Right atrium auricular region (tissue), 2 donors: ENCODE measurements around the gene TTC24. TPM values are rescaled to one million over a fixed set of nuclear protein-coding genes. Genes with fewer than 3 reads are reported as not detected.
"Not testable (repeated sequence)": the region's sequence is repeated elsewhere in the genome, so short reads cannot be mapped to it uniquely, and the experiment has no call there.

Experiments used
- DNase-seq: peaks from one replicate; pipeline ENCODE4 v3.0.0-alpha.2; 2019; ENCODE audit warnings: low spot score
- H3K27ac ChIP-seq, 2 donors: fragments of 200-600 bp; sonication (generic); 1 replicate in 1 of 2; 2 replicates in 1 of 2; pipeline ENCODE4 v1.5.1; 2016 to 2019
- H3K27me3 ChIP-seq, 2 donors: fragments of 200-600 bp; sonication (generic); one replicate each; pipeline versions ENCODE4 v1.5.1 to v1.6.0; 2017 to 2019
- H3K36me3 ChIP-seq: fragments of 200-600 bp; sonication (generic); one replicate; pipeline ENCODE4 v1.5.1; 2016
- H3K4me1 ChIP-seq, 2 donors: fragments of 200-600 bp; sonication (generic); one replicate each; pipeline versions ENCODE4 v1.5.1 to v1.6.0; 2017 to 2019
- H3K4me3 ChIP-seq, 2 donors: fragments of 200-600 bp; sonication (generic); 1 replicate in 1 of 2; 2 replicates in 1 of 2; pipeline ENCODE4 v1.5.1; 2017 to 2019; ENCODE audit warnings: mild to moderate bottlenecking in 1 of 2, moderate library complexity in 1 of 2
- H3K9me3 ChIP-seq, 2 donors: fragments of 200-600 bp; sonication (generic); one replicate each; pipeline ENCODE4 v1.5.1; 2019
- total RNA-seq, 2 donors: library from RNA; depleted of rRNA; stranded (reverse); fragments of >200 nt; gene quantifications; one replicate each; pipeline ENCODE4 v1.1.0, GENCODE V29; 2016
- TF ChIP-seq, protein P1 (sequence below), 2 donors: fragments of 200-600 bp; sonication (generic); IDR thresholded peaks; one replicate each; pipeline ENCODE4 v1.5.1; 2019; ENCODE audit warnings: antibody characterized with exemption in 2 of 2

The TTC24 gene
- total RNA-seq, 2 donors from 2014 or later: not detected

DNA sequence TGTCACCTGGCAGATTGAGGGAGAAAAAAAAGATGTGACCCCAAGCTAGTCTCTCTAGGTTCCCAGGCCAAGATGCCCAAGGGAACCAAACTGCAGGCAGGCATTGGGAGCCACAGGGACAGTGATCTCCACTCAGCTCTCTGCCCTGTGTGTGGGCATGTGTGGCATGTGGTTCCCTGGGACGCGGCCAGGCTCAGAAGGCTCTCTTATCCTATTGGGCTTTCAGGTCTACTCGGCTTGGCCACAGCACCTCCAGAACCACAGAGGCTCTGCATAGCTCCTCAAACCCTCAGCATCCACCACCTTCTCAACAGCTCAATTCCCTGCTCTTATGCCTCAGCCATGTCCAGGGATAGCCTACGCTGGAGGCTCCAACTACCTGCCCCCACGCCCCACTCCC, 29.2 kb upstream of the TTC24 start:
- Histone ChIP-seq H3K36me3 (no peaks in the 10 kb centered on the region), H3K9me3 (no peaks in the 10 kb centered on the region), H3K27ac (no peak overlapping the region), H3K4me3 (no peak overlapping the region), H3K4me1 (no peaks in the 10 kb centered on the region), H3K27me3 (no peaks in the 10 kb centered on the region)
- no peak for DNase-seq
- TF ChIP-seq, protein P1, sequence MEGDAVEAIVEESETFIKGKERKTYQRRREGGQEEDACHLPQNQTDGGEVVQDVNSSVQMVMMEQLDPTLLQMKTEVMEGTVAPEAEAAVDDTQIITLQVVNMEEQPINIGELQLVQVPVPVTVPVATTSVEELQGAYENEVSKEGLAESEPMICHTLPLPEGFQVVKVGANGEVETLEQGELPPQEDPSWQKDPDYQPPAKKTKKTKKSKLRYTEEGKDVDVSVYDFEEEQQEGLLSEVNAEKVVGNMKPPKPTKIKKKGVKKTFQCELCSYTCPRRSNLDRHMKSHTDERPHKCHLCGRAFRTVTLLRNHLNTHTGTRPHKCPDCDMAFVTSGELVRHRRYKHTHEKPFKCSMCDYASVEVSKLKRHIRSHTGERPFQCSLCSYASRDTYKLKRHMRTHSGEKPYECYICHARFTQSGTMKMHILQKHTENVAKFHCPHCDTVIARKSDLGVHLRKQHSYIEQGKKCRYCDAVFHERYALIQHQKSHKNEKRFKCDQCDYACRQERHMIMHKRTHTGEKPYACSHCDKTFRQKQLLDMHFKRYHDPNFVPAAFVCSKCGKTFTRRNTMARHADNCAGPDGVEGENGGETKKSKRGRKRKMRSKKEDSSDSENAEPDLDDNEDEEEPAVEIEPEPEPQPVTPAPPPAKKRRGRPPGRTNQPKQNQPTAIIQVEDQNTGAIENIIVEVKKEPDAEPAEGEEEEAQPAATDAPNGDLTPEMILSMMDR (IDR thresholded peaks at IDR 0.05): no peak

GRCh38 chr1:156551066-156551643, 28.4 kb upstream of the TTC24 start:
- TF ChIP-seq, protein P1 (IDR thresholded peaks at IDR 0.05): no peak
- no peaks in the 10 kb centered on the region for H3K27me3 ChIP-seq
- H3K4me1 ChIP-seq: no peaks in the 10 kb centered on the region
- no peak overlapping the region for H3K4me3 ChIP-seq
- no peak for DNase-seq
- no peaks in the 10 kb centered on the region for H3K9me3 ChIP-seq
- no peaks in the 10 kb centered on the region for H3K36me3 ChIP-seq
- H3K27ac ChIP-seq: no peak overlapping the region

DNA sequence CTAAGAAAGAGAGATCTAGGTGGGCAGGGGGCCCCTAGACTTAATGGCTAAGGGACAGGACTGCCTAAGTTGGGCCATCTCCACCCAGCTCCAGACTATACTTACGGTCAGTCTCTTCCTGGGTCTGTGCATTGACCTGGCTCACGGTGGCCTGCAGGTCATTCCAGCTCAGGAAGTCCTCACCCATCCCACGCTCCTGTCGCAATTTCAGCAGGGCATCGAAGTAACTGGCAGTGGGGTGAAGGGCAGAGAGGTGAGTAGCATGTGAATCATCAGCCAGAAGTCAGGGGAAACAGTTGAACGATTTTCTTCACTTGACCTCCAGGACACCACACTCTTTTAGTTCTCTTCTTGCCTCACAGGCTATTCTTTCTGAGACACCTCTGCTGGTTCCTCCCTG, 27.7 kb upstream of the TTC24 start:
- Histone ChIP-seq H3K36me3 (no peaks in the 10 kb centered on the region), H3K9me3 (no peaks in the 10 kb centered on the region), H3K4me1 (no peaks in the 10 kb centered on the region), H3K4me3 (no peak overlapping the region), H3K27ac (no peak overlapping the region), H3K27me3 (no peaks in the 10 kb centered on the region)
- TF ChIP-seq, protein P1 (IDR thresholded peaks at IDR 0.05): no peak
- no peak for DNase-seq

DNA sequence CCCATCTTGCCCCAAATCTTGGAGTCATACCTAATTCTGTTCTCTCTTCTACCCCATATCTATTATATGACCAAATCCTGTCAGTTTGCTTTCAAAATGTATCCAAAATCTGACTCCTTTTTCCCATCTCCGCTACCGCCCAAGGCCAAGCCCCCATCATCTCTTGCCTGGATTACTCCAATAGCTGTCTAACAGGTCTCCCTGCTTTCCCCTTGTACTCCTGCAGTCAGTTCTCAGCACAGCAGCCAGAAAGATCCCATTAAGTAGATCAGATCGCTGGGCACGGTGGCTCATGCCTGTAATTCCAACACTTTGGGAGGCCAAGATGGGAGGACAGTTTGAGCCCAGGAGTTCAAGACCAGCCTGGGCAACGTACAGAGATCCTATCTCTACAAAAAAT, 27.0 kb upstream of the TTC24 start:
- no peak overlapping the region for H3K27ac ChIP-seq
- H3K9me3 ChIP-seq: no peaks in the 10 kb centered on the region
- H3K27me3 ChIP-seq: no peaks in the 10 kb centered on the region
- no peak for DNase-seq
- H3K36me3 ChIP-seq: no peaks in the 10 kb centered on the region
- H3K4me1 ChIP-seq: no peaks in the 10 kb centered on the region
- H3K4me3 ChIP-seq: no peak overlapping the region
- TF ChIP-seq, protein P1 (IDR thresholded peaks at IDR 0.05): no peak

- peak; percentile 61 for DNase-seq
- H3K4me1 ChIP-seq, H3K27ac ChIP-seq, H3K36me3 ChIP-seq, H3K27me3 ChIP-seq, H3K9me3 ChIP-seq, H3K4me3 ChIP-seq: not testable (repeated sequence)
Observed at GRCh38 chr1:156552937-156553336, 26.6 kb upstream of the TTC24 start.

DNA sequence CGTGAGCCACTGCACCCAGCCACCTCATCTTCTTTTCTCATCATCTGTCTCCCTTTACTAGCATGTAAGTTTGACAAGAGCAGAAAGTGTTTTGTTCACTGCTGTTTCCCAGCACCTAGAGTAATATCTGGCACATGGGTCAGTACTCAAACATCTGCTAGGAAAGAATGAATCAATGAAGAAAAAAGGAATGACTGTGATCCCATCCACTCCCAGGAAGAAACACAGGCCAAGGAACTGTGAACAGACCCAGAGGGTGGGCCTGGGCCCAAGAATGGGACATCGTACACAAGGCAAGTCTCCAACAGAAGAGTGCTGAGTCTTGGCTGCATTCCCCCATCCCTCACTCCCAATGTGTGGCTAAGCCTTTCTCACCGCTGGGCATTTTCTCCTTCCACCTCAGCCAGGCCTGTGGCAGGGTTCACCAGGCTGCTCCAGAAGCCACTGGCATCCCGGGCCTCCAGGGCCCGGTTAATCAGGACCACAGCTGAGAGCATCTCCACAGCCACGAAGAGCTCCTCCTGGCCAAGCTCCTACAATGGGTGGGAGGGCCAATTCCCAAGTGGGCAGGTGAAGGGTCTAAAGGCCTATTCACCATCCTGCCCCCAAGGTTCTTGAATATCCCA, 25.6 kb upstream of the TTC24 start:
- Histone ChIP-seq H3K4me3 (no peak overlapping the region), H3K36me3 (no peaks in the 10 kb centered on the region), H3K9me3 (no peaks in the 10 kb centered on the region), H3K27ac (no peak overlapping the region), H3K27me3 (no peaks in the 10 kb centered on the region), H3K4me1 (no peaks in the 10 kb centered on the region)
- TF ChIP-seq, protein P1 (IDR thresholded peaks at IDR 0.05): no peak
- no peak for DNase-seq
